Vagina (tissue), 2 donors: ENCODE results near the gene ECPAS. TPM values are rescaled to one million over a fixed set of nuclear protein-coding genes. Genes with fewer than 3 reads are reported as not detected.

Experiments
- DNase-seq, 2 donors: peaks; one replicate each; pipeline ENCODE4 v3.0.0-alpha.2; 2017; ENCODE audit errors: extremely low spot score in 2 of 2
- H3K27ac ChIP-seq: fragments of 200-600 bp; sonication (generic); one replicate; pipeline ENCODE4 v1.5.1; 2019
- H3K27me3 ChIP-seq: fragments of 200-600 bp; sonication (generic); one replicate; pipeline ENCODE4 v1.5.1; 2019
- H3K36me3 ChIP-seq, 2 donors: fragments of 200-600 bp; sonication (generic); one replicate each; pipeline ENCODE4 v1.5.1; 2017 to 2019
- H3K4me1 ChIP-seq: fragments of 200-600 bp; sonication (generic); one replicate; pipeline ENCODE4 v1.5.1; 2019
- H3K4me3 ChIP-seq, 2 donors: fragments of 200-600 bp; sonication (generic); 1 replicate in 1 of 2; 2 replicates in 1 of 2; pipeline ENCODE4 v1.5.1; 2016 to 2019
- H3K9me3 ChIP-seq: fragments of 200-600 bp; sonication (generic); one replicate; pipeline ENCODE4 v1.5.1; 2019
- POLR2A ChIP-seq, 2 donors: fragments of 450-650 bp; IDR thresholded peaks; one replicate each; pipeline ENCODE4 v1.6.1; 2017; ENCODE audit warnings: antibody characterized with exemption in 2 of 2, mild to moderate bottlenecking in 2 of 2, moderate library complexity in 2 of 2
- POLR2AphosphoS5 ChIP-seq, 2 donors: sonication (generic); formaldehyde crosslinking; IDR thresholded peaks; one replicate each; pipeline ENCODE4 v1.9.0; 2017; ENCODE audit warnings: antibody characterized with exemption in 2 of 2, mild to moderate bottlenecking in 2 of 2, low read depth in 1 of 2; ENCODE audit not compliant: insufficient read depth in 1 of 2
- intact Hi-C: fragments of 100-400 bp; cut with DNase I; formaldehyde crosslinking; loops from one replicate; pipeline ENCODE4 v1.15.1; 2023
- total RNA-seq: library from RNA; depleted of rRNA; stranded (reverse); fragments of >200 nt; gene quantifications from one replicate; pipeline ENCODE4 v1.2.3, GENCODE V29; 2016
- TF ChIP-seq, protein P1 (sequence below), 3 experiments: fragments of 450-650 bp in 2 of 3; fragments of 200-600 bp in 1 of 3; sonication (generic) in 1 of 3; IDR thresholded peaks; one replicate each; pipeline ENCODE4 v1.5.1; 2017 to 2019; ENCODE audit warnings: antibody characterized with exemption in 3 of 3, mild to moderate bottlenecking in 2 of 3, moderate library complexity in 2 of 3

ECPAS gene
- total RNA-seq, 1 donor from 2014 or later, result 62.9 TPM

DNA sequence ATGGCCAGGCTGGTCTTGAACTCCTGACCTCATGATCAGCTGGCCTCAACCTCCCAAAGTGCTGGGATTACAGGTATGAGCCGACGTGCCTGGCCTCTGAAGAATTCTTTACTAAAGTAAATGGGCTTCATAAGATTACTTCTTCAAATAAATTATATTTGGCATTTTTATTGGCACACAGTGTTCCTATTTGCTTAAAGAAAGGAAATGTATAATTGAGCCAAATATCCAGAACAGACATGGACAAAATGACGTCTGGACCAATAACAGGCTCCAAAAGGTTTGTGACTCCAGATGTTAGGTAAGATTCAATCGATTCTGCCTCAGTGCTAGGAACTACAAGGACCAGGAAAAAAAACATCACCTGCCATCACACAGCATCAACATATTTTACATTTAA, 40.7 kb downstream of the ECPAS start:
- no peak for TF ChIP-seq POLR2A (IDR thresholded peaks at IDR 0.05)
- TF ChIP-seq, protein P1, sequence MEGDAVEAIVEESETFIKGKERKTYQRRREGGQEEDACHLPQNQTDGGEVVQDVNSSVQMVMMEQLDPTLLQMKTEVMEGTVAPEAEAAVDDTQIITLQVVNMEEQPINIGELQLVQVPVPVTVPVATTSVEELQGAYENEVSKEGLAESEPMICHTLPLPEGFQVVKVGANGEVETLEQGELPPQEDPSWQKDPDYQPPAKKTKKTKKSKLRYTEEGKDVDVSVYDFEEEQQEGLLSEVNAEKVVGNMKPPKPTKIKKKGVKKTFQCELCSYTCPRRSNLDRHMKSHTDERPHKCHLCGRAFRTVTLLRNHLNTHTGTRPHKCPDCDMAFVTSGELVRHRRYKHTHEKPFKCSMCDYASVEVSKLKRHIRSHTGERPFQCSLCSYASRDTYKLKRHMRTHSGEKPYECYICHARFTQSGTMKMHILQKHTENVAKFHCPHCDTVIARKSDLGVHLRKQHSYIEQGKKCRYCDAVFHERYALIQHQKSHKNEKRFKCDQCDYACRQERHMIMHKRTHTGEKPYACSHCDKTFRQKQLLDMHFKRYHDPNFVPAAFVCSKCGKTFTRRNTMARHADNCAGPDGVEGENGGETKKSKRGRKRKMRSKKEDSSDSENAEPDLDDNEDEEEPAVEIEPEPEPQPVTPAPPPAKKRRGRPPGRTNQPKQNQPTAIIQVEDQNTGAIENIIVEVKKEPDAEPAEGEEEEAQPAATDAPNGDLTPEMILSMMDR (IDR thresholded peaks at IDR 0.05), result no peak
- TF ChIP-seq POLR2AphosphoS5 (IDR thresholded peaks at IDR 0.05; ENCODE audit: insufficient read depth in 1 of 2, low read depth in 1 of 2), result no peak
- no peaks in the 10 kb centered on the region for H3K27me3 ChIP-seq
- no peaks in the 10 kb centered on the region for H3K9me3 ChIP-seq
- intact Hi-C loops, result no loop called here
- H3K27ac ChIP-seq, result no peak overlapping the region
- H3K4me3 ChIP-seq, result no peak overlapping the region
- H3K4me1 ChIP-seq, result peaks cover 6% of the 10 kb centered on the region
- DNase-seq, result no peak
- H3K36me3 ChIP-seq, result peaks cover 0 to 19% of the 10 kb centered on the region in 2 donors

DNA sequence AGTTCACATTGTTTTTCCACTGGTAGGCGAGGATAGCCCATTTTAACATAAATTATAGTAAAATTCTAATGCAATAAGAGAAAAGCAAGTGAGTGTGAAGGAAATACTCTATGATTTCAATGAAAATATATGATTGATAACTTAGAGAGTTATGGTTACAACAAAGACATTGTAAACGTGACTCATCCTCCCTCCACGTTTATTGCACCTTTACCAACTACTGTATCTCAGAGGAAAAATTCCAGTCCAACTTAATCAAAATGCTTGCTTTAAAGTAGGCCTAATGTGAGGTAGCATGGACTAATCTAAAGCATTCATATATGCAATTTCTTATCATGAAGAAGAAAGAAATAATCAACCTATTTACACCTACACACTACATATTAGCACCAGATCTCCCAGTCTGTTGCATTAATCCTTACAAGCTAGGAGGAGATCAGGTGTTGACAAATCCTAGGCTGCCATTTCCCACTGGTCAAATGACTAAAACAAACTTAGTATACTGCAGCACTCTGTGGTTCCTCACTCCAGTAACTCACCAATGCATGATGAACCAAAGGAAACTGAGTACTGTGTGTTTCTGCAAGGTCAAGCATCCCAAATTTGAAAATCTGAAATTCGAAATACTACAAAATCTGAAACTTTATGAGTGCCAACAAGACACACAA, 41.7 kb downstream of the ECPAS start:
- no peak for DNase-seq
- Histone ChIP-seq H3K36me3 (peaks cover 0 to 26% of the 10 kb centered on the region in 2 donors), H3K4me1 (peaks cover 6% of the 10 kb centered on the region), H3K27ac (no peak overlapping the region), H3K4me3 (no peak overlapping the region), H3K9me3 (no peaks in the 10 kb centered on the region), H3K27me3 (no peaks in the 10 kb centered on the region)
- TF ChIP-seq POLR2A (IDR thresholded peaks at IDR 0.05) (no peak), POLR2AphosphoS5 (IDR thresholded peaks at IDR 0.05; ENCODE audit: insufficient read depth in 1 of 2, low read depth in 1 of 2) (no peak)
- TF ChIP-seq, protein P1 (IDR thresholded peaks at IDR 0.05), result no peak
- intact Hi-C loops, result no loop called here

DNA sequence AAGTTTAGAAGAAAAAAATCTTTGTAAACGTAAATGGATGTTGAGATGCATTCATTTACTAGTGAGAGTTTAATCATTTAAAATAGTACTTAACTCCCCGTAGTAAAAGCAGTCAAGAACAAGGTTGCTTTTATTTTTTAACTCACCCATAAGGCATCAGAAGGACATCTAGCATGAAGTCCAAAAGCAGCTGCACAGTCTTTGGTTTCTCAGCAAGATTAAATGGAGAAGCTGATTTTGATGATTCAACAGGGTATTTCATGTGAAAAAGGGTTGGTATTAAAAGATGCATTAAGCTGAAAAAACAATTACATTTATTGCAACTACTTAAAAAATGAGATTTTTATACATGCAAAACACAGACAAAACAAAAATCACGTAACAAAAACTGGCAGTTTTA, 44.0 kb downstream of the ECPAS start:
- Histone ChIP-seq H3K4me3 (no peak overlapping the region), H3K4me1 (peaks cover 6% of the 10 kb centered on the region), H3K36me3 (peaks cover 0 to 43% of the 10 kb centered on the region in 2 donors), H3K27me3 (no peaks in the 10 kb centered on the region), H3K27ac (no peak overlapping the region), H3K9me3 (no peaks in the 10 kb centered on the region)
- no peak for DNase-seq
- TF ChIP-seq, protein P1 (IDR thresholded peaks at IDR 0.05), result no peak
- TF ChIP-seq POLR2A (IDR thresholded peaks at IDR 0.05), result no peak
- TF ChIP-seq POLR2AphosphoS5 (IDR thresholded peaks at IDR 0.05; ENCODE audit: insufficient read depth in 1 of 2, low read depth in 1 of 2), result no peak
- intact Hi-C loops, result no loop called here

DNA sequence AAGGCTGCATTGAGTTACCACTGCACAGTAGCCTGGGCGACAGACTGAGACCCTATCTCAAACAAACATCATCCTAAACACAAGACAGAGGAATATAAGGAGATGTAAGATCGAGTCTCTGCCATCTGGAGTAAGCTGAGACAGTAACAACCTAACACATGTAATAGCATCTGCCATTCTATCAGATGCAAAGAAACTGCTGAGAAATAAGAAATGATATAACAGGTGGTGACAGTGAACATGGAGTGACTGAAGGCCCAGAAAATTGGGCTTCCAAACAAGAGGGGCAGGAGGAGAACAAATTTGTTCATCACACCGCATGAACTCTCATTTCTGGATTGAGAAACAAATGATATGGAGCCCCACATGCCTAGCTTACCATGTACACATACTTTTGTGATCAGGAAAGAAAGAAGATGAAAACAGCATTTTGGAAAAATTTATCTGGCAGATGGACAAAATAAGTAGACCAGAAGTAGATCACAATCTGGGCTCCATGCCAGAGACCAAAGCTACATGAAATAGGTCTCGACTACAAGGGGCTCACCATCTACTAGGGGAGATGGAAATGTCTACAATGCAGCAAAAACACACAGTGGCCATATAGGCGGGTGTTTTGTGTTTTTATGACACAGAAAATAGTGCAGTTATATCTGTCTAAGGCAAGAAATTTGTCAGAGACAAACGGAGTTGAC, 45.5 kb downstream of the ECPAS start:
- intact Hi-C loops, result no loop called here
- no peak overlapping the region for H3K27ac ChIP-seq
- peaks cover 6% of the 10 kb centered on the region for H3K4me1 ChIP-seq
- no peaks in the 10 kb centered on the region for H3K9me3 ChIP-seq
- TF ChIP-seq, protein P1 (IDR thresholded peaks at IDR 0.05), result no peak
- TF ChIP-seq POLR2A (IDR thresholded peaks at IDR 0.05) (no peak), POLR2AphosphoS5 (IDR thresholded peaks at IDR 0.05; ENCODE audit: insufficient read depth in 1 of 2, low read depth in 1 of 2) (no peak)
- no peak for DNase-seq
- no peaks in the 10 kb centered on the region for H3K27me3 ChIP-seq
- peaks cover 0 to 47% of the 10 kb centered on the region in 2 donors for H3K36me3 ChIP-seq
- H3K4me3 ChIP-seq, result no peak overlapping the region

DNA sequence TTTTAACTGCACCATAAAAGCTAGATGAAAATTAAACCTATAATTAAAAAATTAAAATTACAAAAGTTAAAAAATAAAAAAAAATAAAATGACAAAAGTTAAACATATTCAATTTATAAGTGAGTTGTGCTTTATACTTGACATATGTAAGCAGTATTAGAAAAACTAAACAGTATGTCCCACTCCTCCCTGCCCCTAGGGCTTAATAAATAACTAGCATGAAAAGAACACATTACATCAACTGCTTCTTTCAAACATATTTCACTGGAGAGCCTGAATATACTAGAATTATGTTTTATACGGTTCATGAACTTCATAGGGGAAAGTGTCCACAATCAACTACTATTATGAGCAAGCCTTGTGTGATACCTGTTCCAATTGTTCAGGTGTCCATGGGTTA, 47.6 kb downstream of the ECPAS start:
- TF ChIP-seq POLR2A (IDR thresholded peaks at IDR 0.05), result no peak
- TF ChIP-seq POLR2AphosphoS5 (IDR thresholded peaks at IDR 0.05; ENCODE audit: insufficient read depth in 1 of 2, low read depth in 1 of 2), result no peak
- no peaks in the 10 kb centered on the region for H3K27me3 ChIP-seq
- peaks cover 0 to 68% of the 10 kb centered on the region in 2 donors for H3K36me3 ChIP-seq
- no peaks in the 10 kb centered on the region for H3K4me1 ChIP-seq
- no peak overlapping the region for H3K4me3 ChIP-seq
- DNase-seq, result no peak
- H3K27ac ChIP-seq, result no peak overlapping the region
- H3K9me3 ChIP-seq, result no peaks in the 10 kb centered on the region
- intact Hi-C loops, result no loop called here
